SJSA1 (cell line): ENCODE data around the gene MBTPS1. TPM values are rescaled to one million over a fixed set of nuclear protein-coding genes. Genes with fewer than 3 reads are reported as not detected.

Experiments
- DNase-seq, 2 experiments: peaks; one replicate each; pipeline ENCODE4 v3.0.0-alpha.2; 2015 to 2020; ENCODE audit warnings: low spot score in 2 of 2, low read depth in 1 of 2
- H3K27ac ChIP-seq: fragments of 250-450 bp; sonication (Bioruptor Pico); 2 replicates; pipeline ENCODE4 v1.5.1; 2020; ENCODE audit warnings: mild to moderate bottlenecking, moderate library complexity
- H3K27me3 ChIP-seq: fragments of 250-450 bp; sonication (Bioruptor Pico); replicated peaks from 2 replicates; pipeline ENCODE4 v1.5.1; 2020; ENCODE audit warnings: mild to moderate bottlenecking, moderate library complexity
- H3K36me3 ChIP-seq: fragments of 250-450 bp; sonication (Bioruptor Pico); 2 replicates; pipeline ENCODE4 v1.5.1; 2020; ENCODE audit warnings: mild to moderate bottlenecking
- H3K4me1 ChIP-seq: fragments of 250-450 bp; sonication (Bioruptor Pico); replicated peaks from 2 replicates; pipeline ENCODE4 v1.6.1; 2021; ENCODE audit warnings: mild to moderate bottlenecking
- H3K4me3 ChIP-seq: fragments of 250-450 bp; sonication (Bioruptor Pico); 2 replicates; pipeline ENCODE4 v1.5.1; 2020; ENCODE audit warnings: mild to moderate bottlenecking
- H3K9me3 ChIP-seq: fragments of 250-450 bp; sonication (Bioruptor Pico); replicated peaks from 2 replicates; pipeline ENCODE4 v1.5.1; 2020; ENCODE audit warnings: mild to moderate bottlenecking
- total RNA-seq: library from RNA; depleted of rRNA; stranded (reverse); fragments of >200 nt; shearing (Covaris generic); gene quantifications from 2 replicates; pipeline ENCODE4 v1.2.3, GENCODE V29; 2014

The MBTPS1 gene
- total RNA-seq, 1 experiment from 2014 or later: 64.9 TPM

- Histone ChIP-seq H3K9me3 (no peaks in the 10 kb centered on the region), H3K4me3 (no peak overlapping the region), H3K4me1 (no peaks in the 10 kb centered on the region), H3K27me3 (peaks cover 40% of the 10 kb centered on the region), H3K36me3 (no peaks in the 10 kb centered on the region), H3K27ac (no peak overlapping the region)
- DNase-seq: no peak
Measured at GRCh38 chr16:84043486-84044117, 73.1 kb downstream of the MBTPS1 start.

- no peaks in the 10 kb centered on the region for H3K4me1 ChIP-seq
- no peaks in the 10 kb centered on the region for H3K9me3 ChIP-seq
- DNase-seq: no peak
- no peaks in the 10 kb centered on the region for H3K36me3 ChIP-seq
- H3K27me3 ChIP-seq: peaks cover 44% of the 10 kb centered on the region
- no peak overlapping the region for H3K4me3 ChIP-seq
- no peak overlapping the region for H3K27ac ChIP-seq
Measured at GRCh38 chr16:84042879-84043485, 73.8 kb downstream of the MBTPS1 start.

- Histone ChIP-seq H3K36me3 (no peaks in the 10 kb centered on the region), H3K27ac (no peak within 1 kb of the TSS), H3K4me1 (no peaks in the 10 kb centered on the region), H3K4me3 (no peak within 1 kb of the TSS), H3K9me3 (no peaks in the 10 kb centered on the region), H3K27me3 (peaks cover 44% of the 10 kb centered on the region)
- no peak for DNase-seq
Measured at GRCh38 chr16:84042308-84042878, 74.3 kb downstream of the MBTPS1 start, which contains the start of gene SLC38A8. Gene SLC38A8 (minus strand): TSS chr16:84042795. CDS start chr16:84042157, 638 bp downstream.

GRCh38 chr16:84041881-84042280 lies 74.9 kb downstream of the MBTPS1 start:
- peaks cover 44% of the 10 kb centered on the region for H3K27me3 ChIP-seq
- DNase-seq: no peak
- no peak overlapping the region for H3K27ac ChIP-seq
- no peaks in the 10 kb centered on the region for H3K9me3 ChIP-seq
- H3K4me3 ChIP-seq: no peak overlapping the region
- no peaks in the 10 kb centered on the region for H3K4me1 ChIP-seq
- H3K36me3 ChIP-seq: no peaks in the 10 kb centered on the region

GRCh38 chr16:84040823-84041820 lies 75.6 kb downstream of the MBTPS1 start:
- H3K9me3 ChIP-seq: peaks cover 5% of the 10 kb centered on the region; the same call in 1 of the 2 replicates
- H3K36me3 ChIP-seq: no peaks in the 10 kb centered on the region
- peak in 1 of 2 experiments; percentile 14 for DNase-seq
- H3K4me3 ChIP-seq: no peak overlapping the region
- no peak overlapping the region for H3K27ac ChIP-seq
- no peaks in the 10 kb centered on the region for H3K4me1 ChIP-seq
- peaks cover 44% of the 10 kb centered on the region for H3K27me3 ChIP-seq

GRCh38 chr16:84040226-84040822 lies 76.4 kb downstream of the MBTPS1 start:
- Histone ChIP-seq H3K36me3 (no peaks in the 10 kb centered on the region), H3K4me3 (no peak overlapping the region), H3K27me3 (peaks cover 49% of the 10 kb centered on the region), H3K27ac (no peak overlapping the region), H3K9me3 (peaks cover 9% of the 10 kb centered on the region), H3K4me1 (no peaks in the 10 kb centered on the region)
- DNase-seq: no peak

GRCh38 chr16:84039696-84040095 lies 77.0 kb downstream of the MBTPS1 start:
- no peak for DNase-seq

GRCh38 chr16:84038469-84038868 lies 78.3 kb downstream of the MBTPS1 start:
- H3K4me3 ChIP-seq: no peak overlapping the region
- H3K4me1 ChIP-seq: no peaks in the 10 kb centered on the region
- peaks cover 9% of the 10 kb centered on the region for H3K9me3 ChIP-seq
- no peak overlapping the region for H3K27ac ChIP-seq
- no peak for DNase-seq
- no peaks in the 10 kb centered on the region for H3K36me3 ChIP-seq
- peaks cover 50% of the 10 kb centered on the region for H3K27me3 ChIP-seq

More at GRCh38 chr16:84039696-84040095, 77.0 kb downstream of the MBTPS1 start:
- Histone ChIP-seq H3K27ac (no peak overlapping the region), H3K36me3 (no peaks in the 10 kb centered on the region), H3K4me1 (no peaks in the 10 kb centered on the region), H3K9me3 (peaks cover 9% of the 10 kb centered on the region), H3K27me3 (peaks cover 50% of the 10 kb centered on the region), H3K4me3 (no peak overlapping the region)

GRCh38 chr16:84036982-84037425 lies 79.7 kb downstream of the MBTPS1 start:
- no peaks in the 10 kb centered on the region for H3K36me3 ChIP-seq
- peaks cover 46% of the 10 kb centered on the region for H3K27me3 ChIP-seq
- H3K4me3 ChIP-seq: no peak overlapping the region
- no peak for DNase-seq
- peaks cover 9% of the 10 kb centered on the region for H3K9me3 ChIP-seq
- no peak overlapping the region for H3K27ac ChIP-seq
- H3K4me1 ChIP-seq: no peaks in the 10 kb centered on the region

- Histone ChIP-seq H3K36me3 (no peaks in the 10 kb centered on the region), H3K27ac (no peak overlapping the region), H3K4me1 (no peaks in the 10 kb centered on the region), H3K9me3 (peaks cover 9% of the 10 kb centered on the region), H3K4me3 (no peak overlapping the region), H3K27me3 (peaks cover 37% of the 10 kb centered on the region)
- no peak for DNase-seq
Measured at GRCh38 chr16:84036131-84036530, 80.6 kb downstream of the MBTPS1 start.

GRCh38 chr16:84034516-84034915 lies 82.2 kb downstream of the MBTPS1 start:
- H3K4me3 ChIP-seq: no peak overlapping the region
- no peaks in the 10 kb centered on the region for H3K4me1 ChIP-seq
- H3K9me3 ChIP-seq: peaks cover 9% of the 10 kb centered on the region
- H3K27me3 ChIP-seq: peaks cover 29% of the 10 kb centered on the region
- no peak overlapping the region for H3K27ac ChIP-seq
- no peaks in the 10 kb centered on the region for H3K36me3 ChIP-seq
- DNase-seq: no peak

- Histone ChIP-seq H3K27ac (no peak overlapping the region), H3K4me1 (no peaks in the 10 kb centered on the region), H3K4me3 (no peak overlapping the region), H3K9me3 (peaks cover 9% of the 10 kb centered on the region), H3K36me3 (no peaks in the 10 kb centered on the region), H3K27me3 (peaks cover 24% of the 10 kb centered on the region)
- DNase-seq: no peak
Measured at GRCh38 chr16:84033251-84034195, 83.2 kb downstream of the MBTPS1 start.
